ENCODE data around the gene NUP188. TPM values are rescaled to one million over a fixed set of nuclear protein-coding genes. Genes with fewer than 3 reads are reported as not detected.

The NUP188 gene
- total RNA-seq, 1 donor from 2014 or later: 40.4 TPM

GRCh38 chr9:128906741-128907140 is 40.8 kb upstream of the NUP188 start:
- TF ChIP-seq EZH2 (IDR thresholded peaks at IDR 0.05; ENCODE audit: insufficient read depth, low read length) (no peak), CTCF (IDR thresholded peaks at IDR 0.05; ENCODE audit: insufficient read depth, low read depth, low read length) (no peak)
- peaks cover 78% of the 10 kb centered on the region for H3K79me2 ChIP-seq (ENCODE audit: insufficient read depth, low read length)
- FAIRE-seq: no peak

GRCh38 chr9:128908372-128908771 is 39.1 kb upstream of the NUP188 start:
- Mint-ChIP-seq H3K9me3 (ENCODE audit: unreplicated experiment) (no peaks in the 10 kb centered on the region), H3K4me3 (ENCODE audit: unreplicated experiment) (no peak overlapping the region), H3K36me3 (ENCODE audit: low read depth, unreplicated experiment) (peaks cover 35% of the 10 kb centered on the region), H3K27ac (ENCODE audit: unreplicated experiment) (no peak overlapping the region), H3K4me1 (ENCODE audit: low read depth, unreplicated experiment) (peaks cover 24% of the 10 kb centered on the region), H3K27me3 (ENCODE audit: low read depth, unreplicated experiment) (no peaks in the 10 kb centered on the region)
- peaks cover 15% of the 10 kb centered on the region for H4K20me1 ChIP-seq (ENCODE audit: insufficient read depth, low read length)
- H3K9me3 ChIP-seq (ENCODE audit: insufficient read depth, low read depth, low read length): no peaks in the 10 kb centered on the region
- FAIRE-seq: no peak
- no peak overlapping the region for H3K27ac ChIP-seq (ENCODE audit: low read depth, low read length)
- peaks cover 18% of the 10 kb centered on the region for H3K36me3 ChIP-seq (ENCODE audit: insufficient read depth, low read length)
- H3K4me2 ChIP-seq (ENCODE audit: low read length): no peak overlapping the region
- H2AFZ ChIP-seq (ENCODE audit: low read depth, low read length): no peak overlapping the region
- no peak overlapping the region for H3K4me3 ChIP-seq (ENCODE audit: insufficient read depth, low read depth, low read length)
- no peaks in the 10 kb centered on the region for H3K27me3 ChIP-seq (ENCODE audit: insufficient read depth, low read length)
- H3K4me1 ChIP-seq (ENCODE audit: insufficient read depth, low read length): peaks cover 24% of the 10 kb centered on the region
- H3K79me2 ChIP-seq (ENCODE audit: insufficient read depth, low read length): peaks cover 72% of the 10 kb centered on the region
- no peak for DNase-seq (ENCODE audit: low read depth)
- TF ChIP-seq EZH2 (IDR thresholded peaks at IDR 0.05; ENCODE audit: insufficient read depth, low read length) (no peak), CTCF (IDR thresholded peaks at IDR 0.05; ENCODE audit: insufficient read depth, low read depth, low read length) (no peak)
- no peak overlapping the region for H3K9ac ChIP-seq (ENCODE audit: low read length)

More at GRCh38 chr9:128906741-128907140, 40.8 kb upstream of the NUP188 start:
- Histone ChIP-seq H2AFZ (ENCODE audit: low read depth, low read length) (no peak overlapping the region), H3K27ac (ENCODE audit: low read depth, low read length) (no peak overlapping the region), H3K4me1 (ENCODE audit: insufficient read depth, low read length) (peaks cover 16% of the 10 kb centered on the region), H3K4me3 (ENCODE audit: insufficient read depth, low read depth, low read length) (no peak overlapping the region), H3K36me3 (ENCODE audit: insufficient read depth, low read length) (peaks cover 18% of the 10 kb centered on the region), H4K20me1 (ENCODE audit: insufficient read depth, low read length) (peaks cover 31% of the 10 kb centered on the region), H3K9ac (ENCODE audit: low read length) (no peak overlapping the region), H3K9me3 (ENCODE audit: insufficient read depth, low read depth, low read length) (no peaks in the 10 kb centered on the region), H3K4me2 (ENCODE audit: low read length) (no peak overlapping the region), H3K27me3 (ENCODE audit: insufficient read depth, low read length) (no peaks in the 10 kb centered on the region)
- Mint-ChIP-seq H3K27ac (ENCODE audit: unreplicated experiment) (no peak overlapping the region), H3K4me1 (ENCODE audit: low read depth, unreplicated experiment) (peaks cover 7% of the 10 kb centered on the region), H3K9me3 (ENCODE audit: unreplicated experiment) (no peaks in the 10 kb centered on the region), H3K36me3 (ENCODE audit: low read depth, unreplicated experiment) (peaks cover 32% of the 10 kb centered on the region), H3K4me3 (ENCODE audit: unreplicated experiment) (no peak overlapping the region), H3K27me3 (ENCODE audit: low read depth, unreplicated experiment) (no peaks in the 10 kb centered on the region)
- DNase-seq (ENCODE audit: low read depth): no peak

- DNase-seq (ENCODE audit: low read depth) (no peak), FAIRE-seq (no peak)
- Histone ChIP-seq H3K9me3 (ENCODE audit: insufficient read depth, low read depth, low read length) (no peaks in the 10 kb centered on the region), H3K4me1 (ENCODE audit: insufficient read depth, low read length) (peaks cover 28% of the 10 kb centered on the region), H3K36me3 (ENCODE audit: insufficient read depth, low read length) (peaks cover 18% of the 10 kb centered on the region), H3K4me2 (ENCODE audit: low read length) (no peak overlapping the region), H3K9ac (ENCODE audit: low read length) (no peak overlapping the region), H3K4me3 (ENCODE audit: insufficient read depth, low read depth, low read length) (no peak overlapping the region), H4K20me1 (ENCODE audit: insufficient read depth, low read length) (peaks cover 12% of the 10 kb centered on the region), H3K27me3 (ENCODE audit: insufficient read depth, low read length) (no peaks in the 10 kb centered on the region), H3K79me2 (ENCODE audit: insufficient read depth, low read length) (peaks cover 80% of the 10 kb centered on the region), H2AFZ (ENCODE audit: low read depth, low read length) (no peak overlapping the region), H3K27ac (ENCODE audit: low read depth, low read length) (no peak overlapping the region)
- no peak overlapping the region for H3K27ac Mint-ChIP-seq (ENCODE audit: unreplicated experiment)
- TF ChIP-seq CTCF (IDR thresholded peaks at IDR 0.05; ENCODE audit: insufficient read depth, low read depth, low read length): no peak
- TF ChIP-seq EZH2 (IDR thresholded peaks at IDR 0.05; ENCODE audit: insufficient read depth, low read length): no peak
- no peak overlapping the region for H3K4me3 Mint-ChIP-seq (ENCODE audit: unreplicated experiment)
- H3K36me3 Mint-ChIP-seq (ENCODE audit: low read depth, unreplicated experiment): peaks cover 35% of the 10 kb centered on the region
- H3K4me1 Mint-ChIP-seq (ENCODE audit: low read depth, unreplicated experiment): peaks cover 29% of the 10 kb centered on the region
- H3K9me3 Mint-ChIP-seq (ENCODE audit: unreplicated experiment): no peaks in the 10 kb centered on the region
- H3K27me3 Mint-ChIP-seq (ENCODE audit: low read depth, unreplicated experiment): no peaks in the 10 kb centered on the region
Measured at GRCh38 chr9:128909859-128910258, 37.6 kb upstream of the NUP188 start.
